HG02571 (cell line): ENCODE results near the gene PNMT.
"Not testable (repeated sequence)": the region's sequence is repeated elsewhere in the genome, so short reads cannot be mapped to it uniquely, and the experiment has no call there.

Experiments used
- ATAC-seq: cut with Tn5 transposase; IDR thresholded peaks from one replicate; pipeline ENCODE4 v1.9.1; 2021; ENCODE audit warnings: mild to moderate bottlenecking, moderate library complexity; ENCODE audit not compliant: unreplicated experiment

Gene PNMT

DNA sequence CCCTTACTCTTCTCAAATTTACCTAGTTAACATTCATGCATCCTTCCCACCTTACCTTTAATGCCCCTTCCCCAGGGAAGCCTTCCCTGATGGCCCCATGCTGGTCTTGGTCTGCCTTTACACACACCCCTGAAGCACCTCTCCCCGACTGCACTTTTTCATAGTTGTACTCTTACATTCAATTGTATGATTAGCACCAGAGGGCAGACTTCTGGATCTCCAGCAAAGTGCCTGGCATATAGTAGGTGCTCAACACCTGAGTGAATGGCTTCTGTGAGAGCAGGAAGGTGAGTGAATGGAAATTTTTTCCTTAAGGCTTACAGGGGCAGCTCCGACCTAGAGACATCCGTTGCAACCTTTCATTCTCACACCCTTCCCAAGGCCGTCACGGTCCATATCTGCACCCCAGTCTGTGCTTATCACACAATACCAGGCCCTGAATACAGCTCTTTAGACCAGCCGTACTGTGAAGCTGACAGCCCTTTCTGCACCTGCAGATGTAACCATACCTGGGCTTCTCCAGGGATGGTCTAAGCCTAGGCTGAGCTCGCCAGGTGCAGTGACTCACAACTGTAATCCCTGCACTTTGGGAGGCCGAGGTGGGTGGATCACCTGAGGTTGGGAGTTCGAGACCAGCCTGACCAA, 15.2 kb downstream of the PNMT start:
- ATAC-seq: no peak

GRCh38 chr17:39684369-39685192, 16.3 kb downstream of the PNMT start:
- ATAC-seq: no peak

- no peak for ATAC-seq
These were observed 18.9 kb downstream of the PNMT start for GRCh38 chr17:39687101-39687545.

DNA sequence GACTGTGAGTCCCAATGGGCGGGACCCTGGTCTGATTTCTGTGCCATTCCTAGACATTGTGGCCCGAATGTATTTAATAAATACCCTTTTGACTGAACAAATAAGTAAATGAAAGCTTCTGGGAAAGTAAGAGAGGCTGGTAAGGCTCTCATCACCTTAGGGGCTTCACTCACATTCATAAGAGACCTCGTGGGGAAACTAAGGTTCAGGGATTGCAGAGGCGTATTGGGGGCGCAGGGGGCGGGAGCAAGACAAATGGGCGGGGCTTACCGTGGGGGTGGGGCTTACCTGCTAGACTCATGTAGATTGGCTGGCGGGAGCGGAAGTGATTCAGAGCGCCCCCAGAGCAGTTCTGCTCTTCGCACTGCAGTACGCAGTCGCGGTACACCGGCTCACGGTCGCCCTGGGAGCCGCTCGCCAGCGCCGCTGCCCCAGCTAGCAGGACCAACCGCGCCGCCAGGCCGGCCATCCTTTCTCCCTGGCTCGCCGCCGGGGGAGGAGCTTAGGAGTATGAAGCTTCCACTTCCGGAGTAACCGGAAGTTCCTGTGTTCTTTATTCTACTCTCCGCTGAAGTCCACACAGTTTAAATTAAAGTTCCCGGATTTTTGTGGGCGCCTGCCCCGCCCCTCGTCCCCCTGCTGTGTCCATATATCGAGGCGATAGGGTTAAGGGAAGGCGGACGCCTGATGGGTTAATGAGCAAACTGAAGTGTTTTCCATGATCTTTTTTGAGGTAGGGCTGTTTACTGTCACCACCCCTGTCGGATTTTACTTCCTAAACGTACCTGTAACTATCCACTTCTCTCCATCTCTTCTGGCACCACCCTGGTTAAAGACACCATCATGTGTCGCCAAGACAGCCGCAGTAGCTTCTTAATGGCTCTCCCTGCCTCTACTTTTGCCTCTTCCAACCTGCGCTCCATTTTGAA, 19.6 kb downstream of the PNMT start, which contains the start of gene PGAP3:
TSS of gene PGAP3 (minus strand) at position 512 of the 929 bp plus-strand sequence. CDS start at position 469, 43 bp downstream.
- ATAC-seq: peak; percentile 79

- no peak for ATAC-seq
These were observed 20.2 kb downstream of the PNMT start for GRCh38 chr17:39688475-39688835.

DNA sequence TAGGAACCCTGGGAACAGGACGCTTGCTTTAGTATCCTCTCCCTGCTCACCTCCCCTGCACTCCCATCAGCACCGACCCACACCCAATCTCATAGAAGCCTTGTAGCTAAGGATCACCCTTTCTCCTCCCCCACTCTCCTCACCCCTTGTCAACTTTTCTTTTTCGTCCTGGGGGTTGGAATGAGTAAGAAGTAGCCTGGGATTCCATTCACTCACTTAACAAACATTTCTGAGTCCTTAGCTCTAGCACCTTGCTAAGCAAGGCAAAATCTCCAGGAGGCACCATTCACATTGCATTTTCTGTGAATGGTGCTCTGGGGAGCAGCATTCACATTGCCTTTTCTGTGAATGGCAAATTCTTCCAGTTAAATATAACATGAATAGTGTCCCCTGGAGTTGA, 20.7 kb downstream of the PNMT start:
- no peak for ATAC-seq

GRCh38 chr17:39694593-39694992, 26.3 kb downstream of the PNMT start:
- ATAC-seq: no peak

DNA sequence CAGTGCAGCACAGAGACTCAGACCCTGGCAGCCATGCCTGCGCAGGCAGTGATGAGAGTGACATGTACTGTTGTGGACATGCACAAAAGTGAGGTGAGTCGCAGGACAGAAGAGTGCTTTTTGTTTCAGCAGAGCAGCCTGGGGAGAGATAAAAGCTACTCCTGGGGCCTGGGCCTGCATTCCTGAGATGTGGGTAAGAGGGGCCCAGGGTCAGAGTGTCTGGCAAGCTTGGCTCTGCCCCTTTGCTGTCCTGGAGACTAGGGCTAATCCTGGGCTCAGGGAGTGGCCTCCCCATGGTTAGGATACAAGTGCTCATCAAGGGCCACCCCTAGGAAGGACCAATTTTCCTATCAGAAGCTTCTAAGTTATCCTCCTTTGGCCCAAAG, 26.8 kb downstream of the PNMT start:
- no peak for ATAC-seq

DNA sequence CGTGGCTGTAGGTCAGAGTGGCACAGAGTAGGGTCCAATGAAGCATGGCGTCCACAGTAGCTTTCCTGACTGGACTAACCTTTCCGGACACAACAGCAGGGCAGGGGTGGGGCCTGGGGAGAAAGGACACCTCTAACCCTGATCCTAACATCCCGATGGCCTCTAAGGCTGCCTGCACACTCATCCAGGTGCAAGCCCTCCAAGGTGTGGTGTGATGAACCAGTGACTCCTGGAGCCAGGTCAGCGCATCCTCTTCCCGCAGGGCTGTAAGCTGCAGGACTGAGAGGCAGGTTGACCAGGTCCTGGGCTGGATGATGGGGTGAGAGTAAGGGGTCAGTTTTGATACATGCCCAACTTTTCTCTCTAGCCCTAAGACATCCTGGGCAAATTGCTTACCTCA, 28.5 kb downstream of the PNMT start:
- no peak for ATAC-seq

DNA sequence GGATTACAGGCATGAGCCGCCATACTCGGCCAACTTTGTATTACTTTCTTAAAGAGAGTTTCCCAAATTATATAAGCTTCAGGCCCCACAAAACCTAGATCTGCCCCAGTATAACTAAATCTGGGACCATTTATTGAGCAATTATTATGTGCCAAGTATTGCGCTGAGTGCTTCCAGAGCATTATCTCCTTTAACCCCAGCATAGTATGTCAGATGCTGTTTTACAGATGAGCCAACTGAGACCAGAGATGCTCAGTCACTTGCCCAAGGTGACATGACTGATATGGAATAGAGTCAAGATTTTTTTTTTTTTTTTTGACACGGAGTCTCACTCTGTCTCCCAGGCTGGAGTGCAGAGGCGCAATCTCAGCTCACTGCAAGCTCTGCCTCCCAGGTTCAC, 29.7 kb downstream of the PNMT start:
- ATAC-seq: no peak

DNA sequence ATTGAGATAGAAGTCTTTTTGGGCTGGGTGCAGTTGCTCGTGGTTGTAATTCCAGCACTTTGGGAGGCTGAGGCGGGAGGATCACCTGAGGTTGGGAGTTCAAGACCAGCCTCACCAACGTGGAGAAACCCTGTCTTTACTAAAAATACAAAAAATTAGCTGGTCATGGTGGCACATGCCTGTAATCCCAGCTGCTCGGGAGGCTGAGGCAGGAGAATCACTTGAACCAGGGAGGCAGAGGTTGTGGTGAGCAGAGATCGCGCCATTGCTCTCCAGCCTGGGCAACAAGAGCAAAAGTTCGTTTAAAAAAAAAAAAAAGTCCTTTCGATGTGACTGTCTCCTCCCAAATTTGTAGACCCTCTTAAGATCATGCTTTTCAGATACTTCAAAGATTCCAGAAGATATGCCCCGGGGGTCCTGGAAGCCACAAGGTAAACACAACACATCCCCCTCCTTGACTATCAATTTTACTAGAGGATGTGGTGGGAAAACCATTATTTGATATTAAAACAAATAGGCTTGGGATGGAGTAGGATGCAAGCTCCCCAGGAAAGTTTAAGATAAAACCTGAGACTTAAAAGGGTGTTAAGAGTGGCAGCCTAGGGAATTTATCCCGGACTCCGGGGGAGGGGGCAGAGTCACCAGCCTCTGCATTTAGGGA, 31.0 kb downstream of the PNMT start:
- ATAC-seq: not testable (repeated sequence)

DNA sequence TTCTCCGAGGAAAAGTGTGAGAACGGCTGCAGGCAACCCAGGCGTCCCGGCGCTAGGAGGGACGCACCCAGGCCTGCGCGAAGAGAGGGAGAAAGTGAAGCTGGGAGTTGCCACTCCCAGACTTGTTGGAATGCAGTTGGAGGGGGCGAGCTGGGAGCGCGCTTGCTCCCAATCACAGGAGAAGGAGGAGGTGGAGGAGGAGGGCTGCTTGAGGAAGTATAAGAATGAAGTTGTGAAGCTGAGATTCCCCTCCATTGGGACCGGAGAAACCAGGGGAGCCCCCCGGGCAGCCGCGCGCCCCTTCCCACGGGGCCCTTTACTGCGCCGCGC, 31.5 kb downstream of the PNMT start, which contains the start of gene ERBB2:
TSS of gene ERBB2 (plus strand) at position 247 of the 330 bp plus-strand sequence. CDS start 175 bp downstream, outside the sequence.
- ATAC-seq: no peak

- ATAC-seq: no peak
These were observed 32.1 kb downstream of the PNMT start for GRCh38 chr17:39700148-39700987.

DNA sequence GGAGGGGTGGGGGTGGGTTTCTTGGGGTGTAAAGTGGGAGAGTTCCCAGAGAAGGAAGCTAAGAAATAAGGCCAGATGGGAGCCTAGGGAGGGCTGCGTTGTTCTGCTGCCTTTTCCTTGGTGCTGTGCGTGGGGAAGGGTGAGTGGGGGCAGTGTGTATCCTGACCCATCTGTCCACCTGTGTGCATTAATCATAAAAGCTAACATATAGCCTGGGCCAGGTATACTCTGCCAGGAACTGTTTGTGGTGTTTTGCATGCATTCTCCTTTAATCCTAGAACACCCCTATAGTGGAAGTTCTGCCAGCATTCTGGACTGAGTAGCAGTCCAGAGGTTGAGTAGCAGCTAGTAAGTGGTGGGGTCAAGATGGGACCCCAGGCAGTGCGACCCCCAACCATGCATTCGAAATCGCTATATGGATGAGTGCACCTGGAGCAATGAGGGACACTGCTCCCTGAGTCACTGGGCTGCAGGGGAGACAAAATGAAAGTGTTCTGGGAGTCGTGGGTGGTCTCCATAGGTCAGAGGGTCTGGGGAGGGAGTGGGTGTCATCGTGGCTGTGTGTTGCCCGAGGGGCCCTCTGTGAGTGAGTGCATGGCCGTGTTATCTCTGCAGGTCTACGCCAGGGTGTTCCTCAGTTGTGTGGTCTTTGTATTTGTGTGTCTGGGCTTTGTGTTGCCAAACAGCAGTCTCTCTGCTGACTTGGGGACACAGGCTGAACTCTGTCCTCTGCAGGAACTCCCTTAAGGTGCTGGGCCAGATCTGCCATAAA, 32.9 kb downstream of the PNMT start:
- no peak for ATAC-seq

GRCh38 chr17:39701784-39702422, 33.6 kb downstream of the PNMT start:
- no peak for ATAC-seq

DNA sequence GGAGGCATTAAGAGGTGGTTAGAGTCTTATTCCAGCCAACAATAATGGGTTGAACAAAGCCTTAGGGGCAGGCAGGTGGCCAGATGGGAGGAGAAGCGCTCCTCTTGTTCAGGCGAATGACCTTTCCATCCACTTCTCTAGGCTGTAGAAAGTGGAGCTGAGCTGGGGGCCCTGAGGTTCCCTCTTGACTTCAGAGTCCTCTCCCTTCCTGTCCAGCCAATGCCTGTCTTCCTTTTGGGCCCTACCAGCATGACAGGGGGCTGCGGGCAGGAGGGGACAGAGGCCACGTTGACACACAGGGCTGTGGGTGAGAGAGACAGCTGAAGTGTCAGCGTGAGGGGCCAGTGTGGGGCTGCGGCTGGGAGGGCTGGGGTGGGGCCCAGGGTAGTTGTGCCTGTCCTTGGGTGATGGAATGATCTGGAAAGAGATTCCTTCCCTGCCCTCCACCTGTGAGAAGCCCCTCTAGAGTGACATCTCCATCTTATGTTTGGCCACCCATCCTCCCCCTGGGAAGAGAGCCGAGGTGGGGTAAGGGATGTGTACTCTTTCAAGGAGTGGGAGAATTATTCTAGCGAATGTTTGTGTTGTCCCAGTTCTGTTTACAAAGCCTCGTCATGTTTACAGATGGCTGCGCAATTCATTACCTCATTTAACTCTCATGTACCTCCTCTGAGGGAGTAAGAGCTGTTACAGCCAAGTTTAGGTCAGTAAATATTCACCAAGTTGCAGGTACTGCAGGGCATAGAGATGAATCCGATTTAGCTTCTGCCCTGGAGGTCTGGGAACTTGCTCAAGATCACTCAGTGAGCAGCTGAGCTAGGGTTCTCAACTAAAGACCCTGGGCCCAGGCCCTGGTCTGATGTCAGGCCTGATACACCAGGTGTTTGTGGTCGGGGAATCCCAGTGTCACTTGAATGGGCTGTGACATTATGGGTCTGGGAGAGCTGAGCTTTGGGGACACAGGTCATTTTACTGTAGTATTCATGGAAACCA, 34.9 kb downstream of the PNMT start:
- ATAC-seq: no peak

DNA sequence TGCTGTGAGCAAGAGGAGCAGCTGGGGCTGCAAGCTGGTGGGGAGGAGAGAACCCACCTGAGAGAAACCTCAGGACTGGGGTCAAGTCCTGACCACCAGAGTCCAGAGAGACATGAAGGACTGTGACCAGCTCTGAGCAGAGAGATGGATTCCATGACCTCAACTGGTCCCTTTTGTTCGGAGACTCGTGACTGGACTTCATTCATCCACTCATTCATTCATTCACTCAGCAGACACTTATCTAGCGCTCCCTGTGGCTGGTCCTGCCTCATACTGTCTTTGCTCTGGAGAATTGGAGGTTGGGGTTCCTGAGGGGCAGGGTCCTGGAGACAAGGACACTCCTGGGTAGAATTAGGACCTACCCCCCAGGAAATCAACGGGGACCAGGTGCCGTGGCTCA, 35.7 kb downstream of the PNMT start:
- no peak for ATAC-seq
